ENCODE measurements around the gene AGPAT2. TPM values are rescaled to one million over a fixed set of nuclear protein-coding genes. Genes with fewer than 3 reads are reported as not detected.

Gene AGPAT2
- total RNA-seq, 4 donors from 2014 or later, result 19.0 to 77.4 (median 36.0) TPM

- no peaks in the 10 kb centered on the region for H3K36me3 ChIP-seq
- TF ChIP-seq POLR2A (IDR thresholded peaks at IDR 0.05) (peak in 1 of 2 donors; percentile 26), CTCF (IDR thresholded peaks at IDR 0.05 in 4 of 5, conservative IDR thresholded peaks at IDR 0.05 in 1 of 5) (no peak)
- intact Hi-C loops (cut with DNase I; ENCODE audit: low total_unique reads) (no loop called here), in situ Hi-C loops (cut with MboI; ENCODE audit: low sequenced_read_pairs in 4 of 4) (loop anchor here in 1 of 4 donors (25.0 kb wide), 1 partner anchor 161 kb away; the partner anchor contains the start of gene SEC16A)
- H3K4me3 ChIP-seq, result peak overlapping the region in 1 of 4 donors; percentile 16
- H3K27ac ChIP-seq, result peak overlapping the region; percentile 13 to 81 (median 78)
- ATAC-seq (peak; percentile 22 to 34), DNase-seq (peak in 1 of 2 donors; percentile 45)
- no peaks in the 10 kb centered on the region for H3K9me3 ChIP-seq
- H3K27me3 ChIP-seq, result peaks cover 0 to 4% (median 0%) of the 10 kb centered on the region in 3 donors
- peaks cover 0 to 9% of the 10 kb centered on the region in 2 donors for H3K4me1 ChIP-seq
Measured at GRCh38 chr9:136648751-136649150, 38.5 kb downstream of the AGPAT2 start.

GRCh38 chr9:136646827-136647711 lies 40.2 kb downstream of the AGPAT2 start:
- in situ Hi-C loops (cut with MboI; ENCODE audit: low sequenced_read_pairs in 4 of 4), result loop anchor here in 1 of 4 donors (25.0 kb wide), 1 partner anchor 160 kb away; the partner anchor contains the start of gene SEC16A
- no peaks in the 10 kb centered on the region for H3K36me3 ChIP-seq
- peaks cover 0 to 4% (median 0%) of the 10 kb centered on the region in 3 donors for H3K27me3 ChIP-seq
- peaks cover 0 to 9% of the 10 kb centered on the region in 2 donors for H3K4me1 ChIP-seq
- H3K9me3 ChIP-seq, result no peaks in the 10 kb centered on the region
- no peak for ATAC-seq
- H3K4me3 ChIP-seq, result peak overlapping the region; percentile 28 to 51 (median 46)
- no peak for DNase-seq
- TF ChIP-seq CTCF (IDR thresholded peaks at IDR 0.05 in 4 of 5, conservative IDR thresholded peaks at IDR 0.05 in 1 of 5) (no peak), POLR2A (IDR thresholded peaks at IDR 0.05) (no peak)
- peak overlapping the region; percentile 55 to 81 (median 78) for H3K27ac ChIP-seq
- intact Hi-C loops (cut with DNase I; ENCODE audit: low total_unique reads), result no loop called here

GRCh38 chr9:136645903-136646754 lies 41.1 kb downstream of the AGPAT2 start:
- no peaks in the 10 kb centered on the region for H3K36me3 ChIP-seq
- in situ Hi-C loops (cut with MboI; ENCODE audit: low sequenced_read_pairs in 4 of 4), result loop anchor here in 1 of 4 donors (25.0 kb wide), 1 partner anchor 159 kb away; the partner anchor contains the start of gene SEC16A
- H3K27ac ChIP-seq, result peak overlapping the region; percentile 55 to 81 (median 78)
- ATAC-seq, result peak in 1 of 2 donors; percentile 22
- peak overlapping the region; percentile 28 to 51 (median 46) for H3K4me3 ChIP-seq
- no peak for DNase-seq
- H3K27me3 ChIP-seq, result peaks cover 0 to 4% (median 0%) of the 10 kb centered on the region in 3 donors
- peak in 1 of 5 experiments; percentile 25 for TF ChIP-seq CTCF (IDR thresholded peaks at IDR 0.05 in 4 of 5, conservative IDR thresholded peaks at IDR 0.05 in 1 of 5)
- TF ChIP-seq POLR2A (IDR thresholded peaks at IDR 0.05), result no peak
- H3K4me1 ChIP-seq, result peaks cover 0 to 9% of the 10 kb centered on the region in 2 donors
- intact Hi-C loops (cut with DNase I; ENCODE audit: low total_unique reads), result no loop called here
- H3K9me3 ChIP-seq, result no peaks in the 10 kb centered on the region

GRCh38 chr9:136645352-136645902 lies 41.8 kb downstream of the AGPAT2 start:
- peaks cover 0 to 4% (median 0%) of the 10 kb centered on the region in 3 donors for H3K27me3 ChIP-seq
- peak overlapping the region; percentile 50 to 81 (median 78) for H3K27ac ChIP-seq
- no peaks in the 10 kb centered on the region for H3K9me3 ChIP-seq
- peaks cover 0 to 9% of the 10 kb centered on the region in 2 donors for H3K4me1 ChIP-seq
- in situ Hi-C loops (cut with MboI; ENCODE audit: low sequenced_read_pairs in 4 of 4), result loop anchor here in 1 of 4 donors (25.0 kb wide), 1 partner anchor 158 kb away; the partner anchor contains the start of gene SEC16A
- H3K4me3 ChIP-seq, result peak overlapping the region; percentile 13 to 51 (median 46)
- ATAC-seq (no peak), DNase-seq (no peak)
- TF ChIP-seq POLR2A (IDR thresholded peaks at IDR 0.05), result peak in 1 of 2 donors; percentile 4
- no peak for TF ChIP-seq CTCF (IDR thresholded peaks at IDR 0.05 in 4 of 5, conservative IDR thresholded peaks at IDR 0.05 in 1 of 5)
- H3K36me3 ChIP-seq, result no peaks in the 10 kb centered on the region
- intact Hi-C loops (cut with DNase I; ENCODE audit: low total_unique reads), result no loop called here
